Measurements from ENCODE around the gene GPATCH4.

GPATCH4 gene

DNA sequence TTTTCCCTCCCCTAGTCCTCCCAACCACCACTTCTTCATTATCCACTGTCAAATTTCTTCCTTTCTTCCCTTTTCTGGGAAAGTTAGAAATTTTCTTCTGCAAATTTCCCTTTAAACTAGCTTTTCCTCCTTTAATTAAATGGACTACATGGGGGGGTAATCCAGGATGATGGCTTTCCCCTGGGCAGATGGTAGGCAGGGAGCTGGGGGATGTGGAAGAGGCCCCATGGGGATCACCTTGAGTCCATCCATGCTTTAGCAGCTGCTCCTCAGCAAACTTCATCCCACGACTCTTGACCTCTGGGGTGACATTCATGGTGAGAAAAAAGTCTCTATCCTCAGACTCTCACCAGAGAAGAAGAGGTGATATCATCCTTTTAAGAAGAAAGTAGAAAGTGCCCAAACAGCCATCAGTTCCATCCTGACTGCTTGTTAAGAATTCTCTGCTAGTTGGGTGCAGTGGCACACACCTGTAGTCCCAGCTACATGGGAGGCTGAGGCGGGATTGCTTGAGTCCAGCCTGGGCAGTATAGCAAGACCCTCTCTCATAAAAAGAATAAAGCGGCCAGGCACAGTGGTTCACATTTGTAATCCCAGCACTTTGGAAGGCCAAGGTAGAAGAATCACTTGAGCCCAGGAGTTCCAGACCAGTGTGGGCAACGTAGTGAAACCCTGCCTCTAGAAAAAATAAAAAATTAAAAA is 2.4 kb downstream of the GPATCH4 start:
- TF ChIP-seq SIN3A (IDR thresholded peaks at IDR 0.05; ENCODE audit: borderline replicate concordance, insufficient read depth, low read length) (no peak), REST (IDR thresholded peaks at IDR 0.05; ENCODE audit: insufficient read depth in 1 of 2, low read depth in 2 of 2, low read length in 2 of 2) (no peak), FOXP2 (optimal IDR thresholded peaks at IDR 0.05; ENCODE audit: borderline replicate concordance, extremely low read depth, extremely low read length, insufficient read depth) (no peak), POLR2AphosphoS5 (IDR thresholded peaks at IDR 0.05; ENCODE audit: low read depth, low read length) (no peak), TAF1 (IDR thresholded peaks at IDR 0.05; ENCODE audit: borderline replicate concordance, insufficient read depth, low read length) (no peak)

GRCh38 chr1:156598125-156598524 is 3.2 kb downstream of the GPATCH4 start:
- TF ChIP-seq SIN3A (IDR thresholded peaks at IDR 0.05; ENCODE audit: borderline replicate concordance, insufficient read depth, low read length) (no peak), POLR2AphosphoS5 (IDR thresholded peaks at IDR 0.05; ENCODE audit: low read depth, low read length) (no peak), REST (IDR thresholded peaks at IDR 0.05; ENCODE audit: insufficient read depth in 1 of 2, low read depth in 2 of 2, low read length in 2 of 2) (no peak), TAF1 (IDR thresholded peaks at IDR 0.05; ENCODE audit: borderline replicate concordance, insufficient read depth, low read length) (no peak), FOXP2 (optimal IDR thresholded peaks at IDR 0.05; ENCODE audit: borderline replicate concordance, extremely low read depth, extremely low read length, insufficient read depth) (no peak)

- TF ChIP-seq FOXP2 (optimal IDR thresholded peaks at IDR 0.05; ENCODE audit: borderline replicate concordance, extremely low read depth, extremely low read length, insufficient read depth) (no peak), POLR2AphosphoS5 (IDR thresholded peaks at IDR 0.05; ENCODE audit: low read depth, low read length) (no peak; the same call in 1 of the 2 replicates), REST (IDR thresholded peaks at IDR 0.05; ENCODE audit: insufficient read depth in 1 of 2, low read depth in 2 of 2, low read length in 2 of 2) (no peak), SIN3A (IDR thresholded peaks at IDR 0.05; ENCODE audit: borderline replicate concordance, insufficient read depth, low read length) (no peak), TAF1 (IDR thresholded peaks at IDR 0.05; ENCODE audit: borderline replicate concordance, insufficient read depth, low read length) (no peak)
These were observed 4.9 kb downstream of the GPATCH4 start for GRCh38 chr1:156596426-156596825.

GRCh38 chr1:156595016-156595415 is 6.3 kb downstream of the GPATCH4 start:
- no peak; the same call in 1 of the 2 replicates for TF ChIP-seq POLR2AphosphoS5 (IDR thresholded peaks at IDR 0.05; ENCODE audit: low read depth, low read length)
- no peak for TF ChIP-seq REST (IDR thresholded peaks at IDR 0.05; ENCODE audit: insufficient read depth in 1 of 2, low read depth in 2 of 2, low read length in 2 of 2)
- TF ChIP-seq FOXP2 (optimal IDR thresholded peaks at IDR 0.05; ENCODE audit: borderline replicate concordance, extremely low read depth, extremely low read length, insufficient read depth), result no peak
- TF ChIP-seq TAF1 (IDR thresholded peaks at IDR 0.05; ENCODE audit: borderline replicate concordance, insufficient read depth, low read length), result no peak
- TF ChIP-seq SIN3A (IDR thresholded peaks at IDR 0.05; ENCODE audit: borderline replicate concordance, insufficient read depth, low read length), result no peak
